ENCODE data around the gene VANGL2.

The VANGL2 gene

DNA sequence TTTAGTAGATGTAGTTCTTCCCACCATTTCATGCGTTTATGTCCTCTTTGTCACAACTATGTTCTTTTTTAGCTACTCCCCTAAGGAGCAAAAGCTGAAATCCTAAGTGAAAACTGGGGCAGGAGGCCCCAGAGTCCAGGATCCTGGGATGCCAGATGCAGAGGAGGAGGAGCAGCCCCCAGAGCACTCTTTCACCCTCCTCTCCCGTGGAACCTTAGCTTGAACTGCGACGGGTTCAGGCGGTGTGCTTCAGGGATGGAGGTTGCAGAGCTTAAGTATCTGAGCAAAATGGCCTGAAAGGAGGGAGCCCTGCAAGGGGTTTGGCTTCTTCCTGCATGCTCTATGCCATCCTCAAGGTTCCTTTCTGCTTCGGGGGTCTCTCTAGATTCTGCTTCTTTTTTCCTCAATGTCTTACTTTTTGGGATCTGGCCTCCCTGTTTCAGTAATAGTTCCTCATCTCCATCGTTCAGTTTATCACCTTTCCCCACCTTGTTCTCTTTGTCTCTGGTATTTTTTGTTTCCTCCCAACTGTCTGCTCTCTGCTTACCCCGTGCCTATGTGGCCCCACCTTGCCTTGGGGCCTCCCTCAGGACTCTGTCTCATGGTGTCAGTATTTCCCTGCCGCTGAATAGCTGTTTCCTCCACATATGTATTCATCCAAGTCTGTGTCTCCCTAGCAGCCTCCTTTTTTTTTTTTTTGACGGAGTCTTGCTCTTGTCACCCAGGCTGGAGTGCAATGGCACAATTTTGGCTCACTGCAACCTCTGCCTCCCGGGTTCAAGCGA is 36.2 kb upstream of the VANGL2 start:
- Histone ChIP-seq H4K20me1 (ENCODE audit: insufficient read depth, low read length) (no peaks in the 10 kb centered on the region), H3K79me2 (ENCODE audit: insufficient read depth, low read length) (no peaks in the 10 kb centered on the region), H3K9ac (ENCODE audit: low read length) (no peak overlapping the region), H3K9me2 (ENCODE audit: low read depth, low read length) (no peaks in the 10 kb centered on the region), H3K4me3 (ENCODE audit: low read depth, low read length, poor library complexity, severe bottlenecking) (no peak overlapping the region), H3K27ac (ENCODE audit: low read depth, low read length, poor library complexity, severe bottlenecking) (no peak overlapping the region), H2AFZ (ENCODE audit: low read length) (no peak overlapping the region), H3K4me2 (ENCODE audit: low read length) (no peak overlapping the region), H3K27me3 (ENCODE audit: insufficient read depth, low read length) (no peaks in the 10 kb centered on the region), H3F3A (ENCODE audit: insufficient read depth, low read length) (no peaks in the 10 kb centered on the region), H3K36me3 (ENCODE audit: insufficient read depth, low read length) (peaks cover 23% of the 10 kb centered on the region; the same call in 1 of the 2 replicates), H3K9me3 (ENCODE audit: low read length) (no peaks in the 10 kb centered on the region), H3K4me1 (ENCODE audit: insufficient read depth, low read length, severe bottlenecking) (no peaks in the 10 kb centered on the region)
- no peak for TF ChIP-seq EZH2 (IDR thresholded peaks at IDR 0.05; ENCODE audit: borderline replicate concordance, low read length)
- TF ChIP-seq, protein P1, sequence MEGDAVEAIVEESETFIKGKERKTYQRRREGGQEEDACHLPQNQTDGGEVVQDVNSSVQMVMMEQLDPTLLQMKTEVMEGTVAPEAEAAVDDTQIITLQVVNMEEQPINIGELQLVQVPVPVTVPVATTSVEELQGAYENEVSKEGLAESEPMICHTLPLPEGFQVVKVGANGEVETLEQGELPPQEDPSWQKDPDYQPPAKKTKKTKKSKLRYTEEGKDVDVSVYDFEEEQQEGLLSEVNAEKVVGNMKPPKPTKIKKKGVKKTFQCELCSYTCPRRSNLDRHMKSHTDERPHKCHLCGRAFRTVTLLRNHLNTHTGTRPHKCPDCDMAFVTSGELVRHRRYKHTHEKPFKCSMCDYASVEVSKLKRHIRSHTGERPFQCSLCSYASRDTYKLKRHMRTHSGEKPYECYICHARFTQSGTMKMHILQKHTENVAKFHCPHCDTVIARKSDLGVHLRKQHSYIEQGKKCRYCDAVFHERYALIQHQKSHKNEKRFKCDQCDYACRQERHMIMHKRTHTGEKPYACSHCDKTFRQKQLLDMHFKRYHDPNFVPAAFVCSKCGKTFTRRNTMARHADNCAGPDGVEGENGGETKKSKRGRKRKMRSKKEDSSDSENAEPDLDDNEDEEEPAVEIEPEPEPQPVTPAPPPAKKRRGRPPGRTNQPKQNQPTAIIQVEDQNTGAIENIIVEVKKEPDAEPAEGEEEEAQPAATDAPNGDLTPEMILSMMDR (IDR thresholded peaks at IDR 0.05; ENCODE audit: low read length), result no peak

DNA sequence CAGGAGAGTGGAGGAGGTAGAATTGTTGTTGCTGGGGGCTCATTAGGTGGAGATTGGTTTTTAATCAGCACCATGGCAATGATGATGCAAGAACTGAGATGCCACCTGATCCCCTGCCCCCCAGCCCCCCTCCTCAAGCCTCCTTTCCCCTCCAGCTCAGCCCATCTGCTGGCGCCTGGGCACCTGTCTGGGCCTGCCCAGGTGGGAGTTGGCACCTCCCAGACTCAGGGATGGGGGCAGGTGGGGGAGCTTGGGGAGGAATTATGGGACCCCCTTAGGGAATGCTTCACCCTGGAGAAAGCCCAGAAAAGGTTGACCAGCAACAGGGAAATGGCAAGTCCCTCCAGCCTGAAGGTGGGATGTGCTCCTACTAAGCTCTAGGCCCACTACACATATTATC is 35.0 kb upstream of the VANGL2 start:
- no peaks in the 10 kb centered on the region for H3K9me3 ChIP-seq (ENCODE audit: low read length)
- H2AFZ ChIP-seq (ENCODE audit: low read length), result no peak overlapping the region
- H3K27me3 ChIP-seq (ENCODE audit: insufficient read depth, low read length), result no peaks in the 10 kb centered on the region
- H3K36me3 ChIP-seq (ENCODE audit: insufficient read depth, low read length), result peaks cover 12% of the 10 kb centered on the region; the same call in 1 of the 2 replicates
- H3K4me3 ChIP-seq (ENCODE audit: low read depth, low read length, poor library complexity, severe bottlenecking), result no peak overlapping the region
- TF ChIP-seq EZH2 (IDR thresholded peaks at IDR 0.05; ENCODE audit: borderline replicate concordance, low read length), result no peak
- TF ChIP-seq, protein P1 (IDR thresholded peaks at IDR 0.05; ENCODE audit: low read length), result no peak
- no peaks in the 10 kb centered on the region for H3K4me1 ChIP-seq (ENCODE audit: insufficient read depth, low read length, severe bottlenecking)
- no peak overlapping the region for H3K4me2 ChIP-seq (ENCODE audit: low read length)
- no peaks in the 10 kb centered on the region for H3K79me2 ChIP-seq (ENCODE audit: insufficient read depth, low read length)
- no peaks in the 10 kb centered on the region for H4K20me1 ChIP-seq (ENCODE audit: insufficient read depth, low read length)
- H3F3A ChIP-seq (ENCODE audit: insufficient read depth, low read length), result no peaks in the 10 kb centered on the region
- no peaks in the 10 kb centered on the region for H3K9me2 ChIP-seq (ENCODE audit: low read depth, low read length)
- H3K27ac ChIP-seq (ENCODE audit: low read depth, low read length, poor library complexity, severe bottlenecking), result no peak overlapping the region
- no peak overlapping the region for H3K9ac ChIP-seq (ENCODE audit: low read length)

DNA sequence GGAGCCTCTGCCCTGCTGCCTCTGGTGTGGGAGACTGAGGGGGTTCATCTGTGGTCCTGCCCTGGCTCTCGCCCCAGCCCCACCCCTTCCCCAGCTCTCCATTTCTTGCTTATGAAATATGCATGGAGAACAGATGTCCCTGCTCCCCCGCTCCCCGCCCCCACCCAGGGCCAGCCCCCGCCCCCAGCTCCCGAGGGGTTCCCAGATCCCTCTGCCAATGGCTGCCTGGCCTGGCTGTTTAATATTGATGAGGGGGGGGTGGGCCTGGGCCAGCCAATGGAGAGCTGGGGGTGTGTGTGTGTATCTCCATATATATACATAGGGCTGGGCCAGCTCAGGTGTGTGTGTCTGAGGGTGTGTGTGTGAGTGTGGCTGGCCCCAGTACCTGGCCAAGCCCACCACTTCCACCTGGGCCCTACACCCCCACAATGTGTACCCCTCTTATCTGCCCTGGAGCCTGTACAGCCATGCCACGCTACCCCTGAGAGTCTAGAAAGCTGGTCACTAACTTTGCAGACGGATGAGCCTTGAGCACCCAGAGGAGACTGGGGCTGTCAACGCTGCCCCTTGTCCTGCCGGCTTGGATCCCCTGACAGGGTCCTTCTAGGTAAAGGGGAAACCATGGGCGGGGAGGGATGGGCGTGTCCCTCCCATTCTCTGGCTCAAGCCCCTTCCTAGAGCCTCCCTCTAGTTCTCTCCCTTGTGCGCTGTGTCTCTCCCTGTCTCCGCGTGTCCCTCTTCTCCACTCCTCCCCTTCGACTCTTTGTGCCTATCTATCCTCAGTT is 33.4 kb upstream of the VANGL2 start, which contains the start of gene NHLH1:
Gene NHLH1, plus strand, starts transcription at position 341 of the 785 bp plus-strand sequence. CDS start 3,661 bp downstream, outside the sequence.
- Histone ChIP-seq H3K4me2 (ENCODE audit: low read length) (no peak within 1 kb of the TSS), H2AFZ (ENCODE audit: low read length) (no peak within 1 kb of the TSS), H3K36me3 (ENCODE audit: insufficient read depth, low read length) (no peaks in the 10 kb centered on the region), H3F3A (ENCODE audit: insufficient read depth, low read length) (no peaks in the 10 kb centered on the region), H3K4me1 (ENCODE audit: insufficient read depth, low read length, severe bottlenecking) (no peaks in the 10 kb centered on the region), H3K27me3 (ENCODE audit: insufficient read depth, low read length) (no peaks in the 10 kb centered on the region), H3K79me2 (ENCODE audit: insufficient read depth, low read length) (no peaks in the 10 kb centered on the region), H4K20me1 (ENCODE audit: insufficient read depth, low read length) (no peaks in the 10 kb centered on the region), H3K9ac (ENCODE audit: low read length) (no peak within 1 kb of the TSS), H3K9me3 (ENCODE audit: low read length) (no peaks in the 10 kb centered on the region), H3K27ac (ENCODE audit: low read depth, low read length, poor library complexity, severe bottlenecking) (no peak within 1 kb of the TSS), H3K9me2 (ENCODE audit: low read depth, low read length) (no peaks in the 10 kb centered on the region), H3K4me3 (ENCODE audit: low read depth, low read length, poor library complexity, severe bottlenecking) (no peak within 1 kb of the TSS)
- TF ChIP-seq, protein P1 (IDR thresholded peaks at IDR 0.05; ENCODE audit: low read length), result no peak

Measured in OCI-LY1 (cell line).